ENCODE results near the gene IKBKE.

- TF ChIP-seq CTCF (optimal IDR thresholded peaks at IDR 0.05 in 1 of 3, IDR thresholded peaks at IDR 0.05 in 1 of 3, conservative IDR thresholded peaks at IDR 0.05 in 1 of 3; ENCODE audit: extremely low read depth in 1 of 3, insufficient read depth in 2 of 3, low read length in 3 of 3), result no peak
- TF ChIP-seq EZH2 (IDR thresholded peaks at IDR 0.05; ENCODE audit: low read length), result no peak
Observed at GRCh38 chr1:206438554-206438953, 31.7 kb upstream of the IKBKE start.

Measured in keratinocyte (primary cell).